ENCODE data around the gene FHAD1.

The FHAD1 gene

DNA sequence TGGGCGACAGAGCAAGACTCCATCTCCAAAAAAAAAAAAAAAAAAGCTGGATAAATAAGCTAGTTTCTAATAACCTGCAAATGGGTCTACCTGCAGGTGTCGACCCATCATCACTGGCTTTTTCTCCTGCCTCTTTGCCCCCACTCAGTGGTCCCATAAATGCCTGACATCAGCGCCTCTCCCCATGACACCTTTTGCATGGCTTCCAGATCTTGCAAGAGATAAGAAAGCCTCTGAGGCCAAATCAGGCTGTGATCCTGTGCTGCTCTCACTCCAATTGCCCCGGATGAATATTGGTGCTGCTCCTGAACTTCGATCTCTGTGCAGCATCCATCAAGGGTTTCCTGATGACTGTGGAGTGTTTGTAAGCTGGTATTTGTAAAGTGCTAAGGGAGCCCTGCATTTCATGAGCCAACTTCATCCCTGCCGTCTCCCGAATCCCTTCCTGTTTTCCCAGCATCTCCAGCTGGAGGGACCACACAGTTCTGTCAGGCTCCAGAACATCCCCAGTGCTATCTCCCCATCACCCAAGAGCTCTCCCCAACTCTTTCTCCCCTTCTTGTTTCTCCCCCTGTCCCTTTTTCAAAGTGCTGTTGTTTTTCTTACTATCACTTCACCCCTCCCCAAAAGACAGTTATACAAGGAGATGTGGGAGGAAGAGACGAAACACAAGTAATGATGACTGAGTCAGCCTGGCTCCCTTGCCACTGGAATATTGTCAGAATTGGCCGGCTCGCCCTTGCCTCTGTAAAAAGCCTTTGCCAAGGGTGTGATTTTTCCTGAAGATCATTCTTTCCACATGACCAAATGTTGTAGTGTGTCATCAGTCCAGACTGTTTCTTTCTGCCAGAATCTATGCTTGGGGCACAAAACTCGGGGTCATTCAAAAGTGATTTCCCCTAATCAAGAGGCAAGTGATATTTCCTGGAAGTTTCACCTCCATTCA, 159.9 kb downstream of the FHAD1 start:
- DNase-seq, result no peak

GRCh38 chr1:15407580-15407979, 160.6 kb downstream of the FHAD1 start:
- DNase-seq, result no peak

- DNase-seq, result peak; percentile 72
These were observed 161.9 kb downstream of the FHAD1 start for GRCh38 chr1:15408890-15409387.

GRCh38 chr1:15409388-15410222, 162.6 kb downstream of the FHAD1 start, which contains the start of gene EFHD2:
EFHD2 (plus strand) TSS chr1:15409888; CDS start chr1:15409972, 84 bp downstream.
- DNase-seq, result peak; percentile 89

DNA sequence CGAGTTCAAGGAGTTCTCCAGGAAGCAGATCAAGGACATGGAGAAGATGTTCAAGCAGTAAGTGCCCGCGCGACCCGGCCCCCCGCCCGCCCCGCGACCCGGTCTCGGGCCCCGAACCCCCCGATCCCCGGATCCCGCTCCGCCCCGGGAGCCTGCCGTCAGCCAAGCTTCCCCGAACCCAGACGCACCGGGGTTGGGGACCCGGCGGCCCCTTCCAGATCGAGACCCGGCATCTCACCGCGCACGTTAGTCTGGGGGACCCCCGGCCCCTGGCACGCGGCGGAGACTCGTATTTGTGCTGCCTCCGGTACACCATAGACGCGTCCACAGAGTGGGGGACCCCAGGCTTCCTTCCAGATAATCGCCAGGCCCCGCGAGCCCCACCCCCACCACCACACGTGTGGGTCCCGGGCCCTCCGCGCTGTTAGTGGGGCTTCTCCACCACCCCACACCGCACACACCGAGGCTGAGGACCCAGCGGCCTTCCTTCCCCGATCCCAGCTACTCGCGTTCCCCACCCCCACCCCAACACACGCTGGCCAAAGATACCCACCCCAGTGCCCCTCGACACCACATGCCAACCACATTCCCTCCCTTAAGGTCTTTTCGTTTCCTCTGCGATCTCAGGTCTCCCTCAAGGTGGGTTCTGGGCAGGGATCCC, 163.3 kb downstream of the FHAD1 start:
- no peak for DNase-seq

- DNase-seq, result no peak
These were observed 163.8 kb downstream of the FHAD1 start for GRCh38 chr1:15410884-15411245.

- DNase-seq, result no peak
These were observed 164.6 kb downstream of the FHAD1 start for GRCh38 chr1:15411593-15412137.

GRCh38 chr1:15412175-15412800, 165.3 kb downstream of the FHAD1 start:
- no peak for DNase-seq

GRCh38 chr1:15412843-15413242, 165.8 kb downstream of the FHAD1 start:
- no peak for DNase-seq

DNA sequence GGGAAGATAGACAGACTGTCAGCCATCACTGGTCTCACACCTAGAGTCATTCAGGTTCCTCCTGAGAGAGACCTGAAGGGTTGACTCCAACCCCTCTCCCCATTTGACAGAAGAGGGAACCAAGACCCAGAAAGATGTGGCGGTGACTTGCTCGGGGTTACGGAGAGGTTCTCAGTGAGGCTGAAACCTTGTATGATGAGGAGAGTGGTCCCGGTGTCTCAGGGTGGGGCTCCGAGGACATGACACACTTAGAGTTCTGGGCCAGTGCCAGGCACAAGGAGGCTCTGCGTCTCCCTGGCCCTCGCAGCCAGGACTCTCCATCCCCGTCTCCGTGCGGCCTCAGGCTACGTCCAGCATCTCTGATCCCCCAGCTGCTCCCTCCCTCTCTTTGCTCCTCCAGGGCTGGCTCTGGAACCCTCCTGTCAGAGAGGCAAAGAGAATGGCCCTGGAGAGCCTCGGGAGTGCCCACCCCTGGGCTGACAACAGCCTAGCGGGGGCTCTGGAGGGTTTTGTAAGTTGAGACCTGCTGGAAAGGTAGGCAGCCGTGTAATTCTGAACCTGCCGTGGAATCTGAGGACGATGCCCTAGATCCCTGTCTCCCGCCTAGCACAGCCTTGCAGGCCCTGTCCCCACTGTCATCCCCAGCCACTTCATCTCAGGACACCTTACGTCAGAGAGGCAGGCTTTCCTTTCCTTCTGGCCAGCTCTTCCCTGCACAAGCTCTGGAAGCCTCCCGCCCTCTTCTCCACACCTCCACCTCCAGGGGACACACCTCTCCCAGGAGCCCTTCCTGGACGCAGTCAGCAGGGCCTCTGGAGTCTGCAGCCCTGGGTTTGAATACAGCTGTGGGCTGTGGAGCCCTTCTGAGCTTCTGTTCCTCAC, 166.8 kb downstream of the FHAD1 start:
- no peak for DNase-seq

DNA sequence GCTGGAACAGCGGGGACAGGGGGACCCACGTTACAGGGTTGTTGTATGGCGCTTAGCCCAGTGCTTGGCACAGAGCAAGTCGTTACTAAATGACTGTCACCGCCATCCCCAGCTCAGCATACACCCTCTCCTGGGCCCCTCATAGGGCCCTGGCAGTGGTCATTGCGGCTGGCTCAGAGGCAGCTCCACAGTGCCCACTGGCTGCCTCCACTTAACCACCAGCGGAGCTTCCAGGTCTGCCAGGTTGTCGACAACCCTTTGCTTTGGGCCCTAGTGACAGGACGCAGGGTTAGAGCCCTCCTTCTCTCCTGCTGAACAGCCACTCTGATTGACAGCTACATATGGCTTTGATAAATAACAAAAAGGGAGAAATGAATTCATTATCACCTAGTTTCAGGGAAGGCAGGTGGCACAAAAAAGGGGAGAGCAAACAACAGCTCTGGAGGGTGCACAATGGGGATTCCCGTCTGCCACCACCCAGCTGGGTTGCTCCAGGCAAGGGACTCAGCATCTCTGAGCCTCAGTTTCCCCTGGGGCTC, 167.5 kb downstream of the FHAD1 start:
- no peak for DNase-seq

DNA sequence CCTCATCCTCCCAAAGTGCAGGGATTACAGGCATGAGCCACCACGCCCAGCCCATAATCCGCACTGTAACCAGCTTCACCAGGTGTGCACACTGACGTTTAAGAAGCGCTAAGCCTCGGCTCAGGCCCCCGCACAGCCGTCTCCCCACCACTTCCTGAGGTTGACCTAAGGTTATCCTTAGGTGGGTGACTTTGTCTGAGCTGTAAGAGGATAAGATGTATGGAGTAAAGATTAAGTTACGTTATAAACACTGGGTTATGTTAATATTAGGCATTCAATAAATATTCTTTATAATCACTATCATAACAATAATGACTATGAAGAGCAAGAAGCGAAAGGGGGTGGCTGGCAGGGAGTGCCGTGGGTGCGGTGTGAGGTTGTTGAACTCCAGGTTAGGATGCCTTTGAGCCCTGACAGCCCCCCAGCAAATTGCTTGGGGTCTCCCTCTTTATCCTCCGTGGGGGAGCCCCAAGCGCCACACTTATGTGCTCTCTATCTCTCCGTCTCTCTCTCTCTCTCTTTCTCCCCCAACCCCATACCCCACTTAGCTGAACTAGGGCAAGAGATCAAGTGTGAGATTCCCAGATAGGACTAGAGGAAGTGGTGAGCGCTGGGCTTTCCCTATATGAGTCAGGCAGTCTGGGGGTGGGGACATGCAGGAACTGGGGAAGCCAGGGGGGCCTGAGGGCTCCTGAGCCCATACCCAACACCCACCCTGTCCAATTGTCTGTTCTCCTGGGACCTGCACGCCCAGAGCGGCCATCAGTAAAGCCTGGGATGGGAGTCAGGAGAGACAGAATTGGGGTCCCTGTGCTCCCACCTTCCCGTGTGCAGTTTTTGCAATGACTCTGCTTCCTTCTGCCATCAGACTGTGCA, 170.3 kb downstream of the FHAD1 start:
- no peak for DNase-seq

- peak; percentile 71 for DNase-seq
These were observed 171.9 kb downstream of the FHAD1 start for GRCh38 chr1:15418806-15419515.

DNA sequence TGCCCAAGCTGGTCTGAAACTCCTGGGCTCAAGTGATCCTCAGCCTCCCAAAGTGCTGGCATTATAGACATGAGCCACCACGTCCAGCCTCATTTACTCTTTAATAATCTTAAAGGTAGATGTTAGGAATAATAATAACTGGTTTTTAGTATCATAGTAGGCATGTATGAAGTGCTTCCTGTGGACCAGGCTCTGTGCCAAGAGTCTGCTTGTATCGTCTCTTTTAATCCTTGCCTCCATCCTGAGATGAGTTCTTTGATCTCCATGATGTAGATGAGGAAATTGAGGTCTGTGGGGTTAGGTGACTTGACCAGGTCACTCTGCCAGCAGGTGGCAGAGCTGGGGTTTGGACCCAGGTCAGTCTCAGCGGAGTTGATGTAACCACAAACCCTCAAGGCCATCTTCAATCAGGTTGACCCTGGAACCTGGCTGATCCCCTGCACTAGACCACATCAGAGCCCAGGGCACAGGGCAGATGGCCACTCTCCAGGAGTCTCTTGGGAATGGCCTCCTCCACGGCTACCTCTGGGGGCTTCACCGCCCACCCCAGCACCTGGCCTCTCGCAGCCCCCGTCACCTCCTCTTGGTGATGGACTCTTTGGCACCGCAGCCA, 173.9 kb downstream of the FHAD1 start:
- no peak for DNase-seq

DNA sequence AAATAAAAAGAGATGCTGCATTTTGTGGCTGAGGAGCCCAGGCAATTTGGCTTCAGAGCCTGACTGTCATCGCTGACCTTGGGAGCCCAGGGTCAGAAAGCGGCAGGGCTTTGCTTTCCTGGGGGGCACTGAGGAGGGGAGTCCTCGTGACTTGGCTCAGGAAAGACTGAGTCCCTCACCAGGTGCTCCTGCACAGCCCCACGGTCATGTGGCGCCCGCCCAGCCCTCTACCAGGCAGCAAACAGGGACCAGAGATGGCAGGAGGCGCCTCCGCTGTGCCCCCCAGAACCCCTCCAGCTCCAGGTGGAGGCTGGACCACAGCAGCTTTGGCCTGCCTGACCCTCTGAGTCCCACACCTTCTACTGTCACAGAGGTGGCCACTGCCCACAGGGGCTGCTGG, 175.8 kb downstream of the FHAD1 start:
- no peak for DNase-seq

- DNase-seq, result no peak
These were observed 176.5 kb downstream of the FHAD1 start for GRCh38 chr1:15423355-15424077.

- DNase-seq, result peak; percentile 97
These were observed 177.2 kb downstream of the FHAD1 start for GRCh38 chr1:15424146-15424667.

DNA sequence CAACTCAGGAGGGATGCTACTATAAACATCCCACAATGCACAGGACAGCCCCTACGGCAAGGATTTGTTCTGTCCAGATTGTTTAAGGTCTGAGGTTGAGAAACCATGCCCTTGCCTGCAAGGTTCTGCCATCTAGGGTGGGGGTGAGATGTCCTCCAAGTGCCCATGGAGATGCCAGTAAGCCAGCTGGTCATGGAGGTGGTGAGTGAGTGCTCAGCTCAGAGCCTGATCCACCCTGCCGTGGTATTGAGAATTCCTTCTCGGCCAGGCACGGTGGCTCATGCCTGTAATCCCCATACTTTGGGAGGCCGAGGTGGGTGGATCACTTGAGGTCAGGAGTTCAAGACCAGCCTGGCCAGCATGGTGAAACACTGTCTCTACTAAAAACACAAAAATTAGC, 178.0 kb downstream of the FHAD1 start:
- DNase-seq, result no peak

Measured in NCI-H2171 treated with DMSO at 0.1 percent for 48 hours (cell line).